Osteocyte (in vitro differentiated cells): Measurements from ENCODE around the gene TCF23. TPM values are rescaled to one million over a fixed set of nuclear protein-coding genes. Genes with fewer than 3 reads are reported as not detected.

ENCODE experiments used
- DNase-seq: peaks from one replicate; pipeline ENCODE4 v3.0.0; 2021; ENCODE audit warnings: mixed read lengths; ENCODE audit not compliant: unreplicated experiment; ENCODE audit errors: extremely low spot score
- H3K27ac Mint-ChIP-seq: one replicate; pipeline ENCODE4 v1.8.0; 2021; ENCODE audit warnings: mild to moderate bottlenecking, mixed read lengths; ENCODE audit not compliant: unreplicated experiment
- H3K27me3 Mint-ChIP-seq: one replicate; pipeline ENCODE4 v1.8.0; 2021; ENCODE audit warnings: mixed read lengths; ENCODE audit not compliant: unreplicated experiment
- H3K36me3 Mint-ChIP-seq: one replicate; pipeline ENCODE4 v1.8.0; 2021; ENCODE audit warnings: mixed read lengths; ENCODE audit not compliant: unreplicated experiment
- H3K4me1 Mint-ChIP-seq: one replicate; pipeline ENCODE4 v1.8.0; 2021; ENCODE audit warnings: mixed read lengths; ENCODE audit not compliant: unreplicated experiment
- H3K4me3 Mint-ChIP-seq: one replicate; pipeline ENCODE4 v1.8.0; 2021; ENCODE audit warnings: mild to moderate bottlenecking, moderate library complexity, mixed read lengths; ENCODE audit not compliant: unreplicated experiment
- H3K9me3 Mint-ChIP-seq: one replicate; pipeline ENCODE4 v1.8.0; 2021; ENCODE audit warnings: mixed read lengths; ENCODE audit not compliant: unreplicated experiment
- total RNA-seq: library from RNA; stranded (reverse); gene quantifications from 2 replicates; pipeline ENCODE4 v1.2.1, GENCODE V29; 2021
- TF ChIP-seq, protein P1 (sequence below): fragments of 200-600 bp; sonication (generic); IDR thresholded peaks from 2 replicates; pipeline ENCODE4 v1.5.0; 2021; ENCODE audit warnings: antibody characterized with exemption, mild to moderate bottlenecking, moderate library complexity

TCF23 gene
- total RNA-seq, 1 donor from 2014 or later = not detected

- no peaks in the 10 kb centered on the region for H3K36me3 Mint-ChIP-seq
- no peak for DNase-seq
- peaks cover 5% of the 10 kb centered on the region for H3K4me1 Mint-ChIP-seq
- H3K27me3 Mint-ChIP-seq = peaks cover 33% of the 10 kb centered on the region
- H3K9me3 Mint-ChIP-seq = no peaks in the 10 kb centered on the region
- H3K27ac Mint-ChIP-seq = no peak within 1 kb of the TSS
- TF ChIP-seq, protein P1, sequence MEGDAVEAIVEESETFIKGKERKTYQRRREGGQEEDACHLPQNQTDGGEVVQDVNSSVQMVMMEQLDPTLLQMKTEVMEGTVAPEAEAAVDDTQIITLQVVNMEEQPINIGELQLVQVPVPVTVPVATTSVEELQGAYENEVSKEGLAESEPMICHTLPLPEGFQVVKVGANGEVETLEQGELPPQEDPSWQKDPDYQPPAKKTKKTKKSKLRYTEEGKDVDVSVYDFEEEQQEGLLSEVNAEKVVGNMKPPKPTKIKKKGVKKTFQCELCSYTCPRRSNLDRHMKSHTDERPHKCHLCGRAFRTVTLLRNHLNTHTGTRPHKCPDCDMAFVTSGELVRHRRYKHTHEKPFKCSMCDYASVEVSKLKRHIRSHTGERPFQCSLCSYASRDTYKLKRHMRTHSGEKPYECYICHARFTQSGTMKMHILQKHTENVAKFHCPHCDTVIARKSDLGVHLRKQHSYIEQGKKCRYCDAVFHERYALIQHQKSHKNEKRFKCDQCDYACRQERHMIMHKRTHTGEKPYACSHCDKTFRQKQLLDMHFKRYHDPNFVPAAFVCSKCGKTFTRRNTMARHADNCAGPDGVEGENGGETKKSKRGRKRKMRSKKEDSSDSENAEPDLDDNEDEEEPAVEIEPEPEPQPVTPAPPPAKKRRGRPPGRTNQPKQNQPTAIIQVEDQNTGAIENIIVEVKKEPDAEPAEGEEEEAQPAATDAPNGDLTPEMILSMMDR = peak; percentile 7
- H3K4me3 Mint-ChIP-seq = peak within 1 kb of the TSS; percentile 79
Observed at GRCh38 chr2:27123302-27124150, 25.3 kb upstream of the TCF23 start, which contains the start of gene ABHD1. ABHD1 (plus strand) TSS chr2:27123815; CDS start chr2:27123949, 134 bp downstream.

DNA sequence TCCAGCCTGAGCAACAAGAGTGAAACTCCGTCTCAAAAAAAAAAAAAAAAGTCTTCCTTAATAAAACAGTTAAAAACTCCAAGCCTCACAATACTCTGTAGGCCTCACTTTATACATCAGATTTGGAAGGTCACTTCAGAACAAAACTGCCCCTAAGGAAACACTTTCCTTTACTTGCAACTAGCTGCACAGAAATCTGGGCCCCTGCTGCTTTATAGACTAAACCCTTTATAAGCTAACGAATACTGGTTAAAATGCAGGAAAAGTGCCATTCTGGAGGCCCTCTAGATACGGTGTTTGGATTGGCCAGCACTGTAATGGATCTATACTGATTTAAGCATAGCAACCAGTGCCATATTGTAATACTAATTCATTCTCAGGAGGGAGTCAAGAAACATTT, 23.7 kb upstream of the TCF23 start:
- Mint-ChIP-seq H3K27ac (no peak overlapping the region), H3K4me3 (no peak overlapping the region), H3K27me3 (peaks cover 22% of the 10 kb centered on the region)

DNA sequence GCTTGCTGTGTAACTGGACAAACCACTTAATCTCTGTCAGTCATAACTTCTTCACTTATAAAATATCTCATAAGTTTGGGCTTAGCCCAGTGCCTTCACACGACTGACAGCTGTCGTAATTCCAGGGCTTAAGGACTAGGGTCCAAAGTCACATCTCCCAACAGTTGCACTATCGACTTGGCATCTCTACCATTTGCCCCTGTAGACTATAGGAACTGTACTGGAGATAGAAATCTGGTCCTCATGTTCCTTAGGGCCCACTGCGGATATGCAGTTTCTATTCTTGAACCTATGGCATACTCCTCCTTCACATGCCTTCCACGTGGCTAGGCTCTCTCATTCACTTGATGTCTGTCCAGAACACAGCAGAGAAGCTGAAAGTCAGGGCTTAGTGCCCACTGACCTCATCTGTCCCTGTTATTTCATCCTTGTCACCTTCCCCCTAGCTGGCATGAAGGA, 22.5 kb upstream of the TCF23 start:
- TF ChIP-seq, protein P1 = no peak

More for the DNA sequence above, 23.7 kb upstream of the TCF23 start:
- H3K36me3 Mint-ChIP-seq = peaks cover 12% of the 10 kb centered on the region
- TF ChIP-seq, protein P1 = no peak
- H3K4me1 Mint-ChIP-seq = peaks cover 5% of the 10 kb centered on the region
- no peak for DNase-seq
- no peaks in the 10 kb centered on the region for H3K9me3 Mint-ChIP-seq

GRCh38 chr2:27127883-27128667, 20.7 kb upstream of the TCF23 start:
- H3K9me3 Mint-ChIP-seq = no peaks in the 10 kb centered on the region

More for the DNA sequence above, 22.5 kb upstream of the TCF23 start:
- H3K27me3 Mint-ChIP-seq = peaks cover 15% of the 10 kb centered on the region
- peaks cover 22% of the 10 kb centered on the region for H3K36me3 Mint-ChIP-seq
- H3K27ac Mint-ChIP-seq = no peak overlapping the region
- no peaks in the 10 kb centered on the region for H3K9me3 Mint-ChIP-seq
- DNase-seq = no peak
- H3K4me1 Mint-ChIP-seq = peaks cover 5% of the 10 kb centered on the region
- H3K4me3 Mint-ChIP-seq = no peak overlapping the region

More at GRCh38 chr2:27127883-27128667, 20.7 kb upstream of the TCF23 start:
- Mint-ChIP-seq H3K27me3 (peaks cover 3% of the 10 kb centered on the region), H3K27ac (no peak overlapping the region), H3K4me1 (peaks cover 8% of the 10 kb centered on the region), H3K36me3 (peaks cover 25% of the 10 kb centered on the region), H3K4me3 (no peak overlapping the region)
- DNase-seq = no peak
- TF ChIP-seq, protein P1 = no peak
